Osteoblast (primary cell): ENCODE measurements around the gene PRKAG2. TPM values are rescaled to one million over a fixed set of nuclear protein-coding genes. Genes with fewer than 3 reads are reported as not detected.
A peak's percentile ranks its signal among the peaks of the same experiment; 100 is the strongest.

Experiments used
- DNase-seq: peaks from one replicate; pipeline ENCODE4 v3.0.0; 2011; ENCODE audit warnings: low spot score, mixed read lengths; ENCODE audit not compliant: insufficient read length; ENCODE audit errors: missing footprints
- H2AFZ ChIP-seq: 2 replicates; pipeline ENCODE4 v1.6.0; 2011; ENCODE audit warnings: mild to moderate bottlenecking, low read length
- H3K27ac ChIP-seq: 2 replicates; pipeline ENCODE4 v1.5.1; 2011; ENCODE audit warnings: mild to moderate bottlenecking, low read depth, low read length, moderate library complexity
- H3K27me3 ChIP-seq: 2 replicates; pipeline ENCODE4 v1.6.0; 2012; ENCODE audit warnings: mild to moderate bottlenecking, control low read depth, inconsistent platforms, low read length, moderate library complexity; ENCODE audit not compliant: insufficient read depth
- H3K36me3 ChIP-seq: 2 replicates; pipeline ENCODE4 v1.5.1; 2011; ENCODE audit warnings: mild to moderate bottlenecking, low read length, control low read depth, moderate library complexity; ENCODE audit not compliant: insufficient read depth
- H3K4me1 ChIP-seq: 2 replicates; pipeline ENCODE4 v1.5.1; 2011; ENCODE audit warnings: mild to moderate bottlenecking, low read length, control low read depth, moderate library complexity; ENCODE audit not compliant: insufficient read depth
- H3K4me2 ChIP-seq: 2 replicates; pipeline ENCODE4 v1.6.0; 2011; ENCODE audit warnings: mild to moderate bottlenecking, low read length; ENCODE audit not compliant: insufficient read depth
- H3K4me3 ChIP-seq: fragments of 200-600 bp; sonication (generic); 3 replicates; pipeline ENCODE4 v1.5.1; 2012; ENCODE audit warnings: mild to moderate bottlenecking, low read length, inconsistent platforms; ENCODE audit not compliant: insufficient read depth
- H3K79me2 ChIP-seq: 2 replicates; pipeline ENCODE4 v1.6.0; 2012; ENCODE audit warnings: mild to moderate bottlenecking, low read length, control low read depth, inconsistent platforms; ENCODE audit not compliant: insufficient read depth
- H3K9me3 ChIP-seq: 2 replicates; pipeline ENCODE4 v1.5.1; 2011; ENCODE audit warnings: low read depth, low read length, control low read depth
- H4K20me1 ChIP-seq: 2 replicates; pipeline ENCODE4 v1.6.0; 2012; ENCODE audit warnings: mild to moderate bottlenecking, low read length, control low read depth; ENCODE audit not compliant: insufficient read depth
- CTCF ChIP-seq: IDR thresholded peaks from 2 replicates; pipeline ENCODE4 v1.5.1; 2011; ENCODE audit warnings: mild to moderate bottlenecking, low read depth, low read length, moderate library complexity; ENCODE audit errors: extremely low read depth
- total RNA-seq: library from RNA; depleted of rRNA; stranded (reverse); fragments of >200 nt; gene quantifications from 2 replicates; pipeline ENCODE4 v1.2.3, GENCODE V29; 2012

PRKAG2 gene
- total RNA-seq, 1 donor: 20.6 TPM

GRCh38 chr7:151642746-151643145 lies 234.2 kb downstream of the PRKAG2 start:
- Histone ChIP-seq H3K4me3 (no peak overlapping the region), H3K27me3 (no peaks in the 10 kb centered on the region), H3K9me3 (peaks cover 2% of the 10 kb centered on the region), H4K20me1 (no peaks in the 10 kb centered on the region), H2AFZ (no peak overlapping the region), H3K27ac (no peak overlapping the region), H3K36me3 (no peaks in the 10 kb centered on the region), H3K4me1 (no peaks in the 10 kb centered on the region), H3K4me2 (no peak overlapping the region), H3K79me2 (no peaks in the 10 kb centered on the region)
- no peak for TF ChIP-seq CTCF
- no peak for DNase-seq

- peaks cover 2% of the 10 kb centered on the region for H3K9me3 ChIP-seq
- no peak for TF ChIP-seq CTCF
- H3K79me2 ChIP-seq: no peaks in the 10 kb centered on the region
- no peak for DNase-seq
- H3K36me3 ChIP-seq: no peaks in the 10 kb centered on the region
- no peak overlapping the region for H3K4me3 ChIP-seq
- H2AFZ ChIP-seq: no peak overlapping the region
- no peaks in the 10 kb centered on the region for H4K20me1 ChIP-seq
- no peak overlapping the region for H3K27ac ChIP-seq
- H3K4me2 ChIP-seq: no peak overlapping the region
- no peaks in the 10 kb centered on the region for H3K27me3 ChIP-seq
- no peaks in the 10 kb centered on the region for H3K4me1 ChIP-seq
Observed at GRCh38 chr7:151641587-151641986, 235.3 kb downstream of the PRKAG2 start.

- no peaks in the 10 kb centered on the region for H3K9me3 ChIP-seq
- H3K4me1 ChIP-seq: no peaks in the 10 kb centered on the region
- no peaks in the 10 kb centered on the region for H4K20me1 ChIP-seq
- peak overlapping the region; percentile 22 for H3K4me2 ChIP-seq
- DNase-seq: no peak
- no peaks in the 10 kb centered on the region for H3K27me3 ChIP-seq
- H2AFZ ChIP-seq: peak overlapping the region; percentile 54
- no peak overlapping the region for H3K27ac ChIP-seq
- no peak overlapping the region for H3K4me3 ChIP-seq
- no peak for TF ChIP-seq CTCF
- H3K79me2 ChIP-seq: no peaks in the 10 kb centered on the region
- H3K36me3 ChIP-seq: no peaks in the 10 kb centered on the region
Observed at GRCh38 chr7:151637781-151638261, 239.1 kb downstream of the PRKAG2 start.

- no peak for DNase-seq
- peaks cover 15% of the 10 kb centered on the region for H3K79me2 ChIP-seq
- H3K27me3 ChIP-seq: no peaks in the 10 kb centered on the region
- TF ChIP-seq CTCF: no peak
- peaks cover 11% of the 10 kb centered on the region for H3K4me1 ChIP-seq
- H3K9me3 ChIP-seq: no peaks in the 10 kb centered on the region
- no peak overlapping the region for H2AFZ ChIP-seq
- H3K4me2 ChIP-seq: no peak overlapping the region
- H3K4me3 ChIP-seq: no peak overlapping the region
- H3K36me3 ChIP-seq: no peaks in the 10 kb centered on the region
- no peaks in the 10 kb centered on the region for H4K20me1 ChIP-seq
- H3K27ac ChIP-seq: no peak overlapping the region
Observed at GRCh38 chr7:151634643-151635042, 242.3 kb downstream of the PRKAG2 start.
